HepG2 (cell line): ENCODE results near the gene SPON2.

Experiments used
- FOXP1 ChIP-seq, 2 experiments: fragments of 450-650 bp in 1 of 2; IDR thresholded peaks; 2 replicates each; pipeline ENCODE4 v1.6.1; 2017 to 2018; ENCODE audit warnings: antibody characterized with exemption in 1 of 2
- MAFK ChIP-seq, 2 experiments: IDR thresholded peaks in 1 of 2; conservative IDR thresholded peaks in 1 of 2; 2 replicates each; pipeline ENCODE4 v1.6.1; 2011; ENCODE audit warnings: improper control_type of control experiment in 2 of 2, low read length in 2 of 2
- NFKBIZ ChIP-seq: IDR thresholded peaks from 2 replicates; pipeline ENCODE4 v1.6.1; 2018; ENCODE audit warnings: missing genetic modification reagents, missing compliant biosample characterization
- POLR2A ChIP-seq, 2 experiments: IDR thresholded peaks; 2 replicates each; pipeline ENCODE4 v1.6.1; 2011; ENCODE audit warnings: low read depth in 2 of 2, low read length in 2 of 2, mild to moderate bottlenecking in 1 of 2, moderate library complexity in 1 of 2; ENCODE audit not compliant: insufficient read depth in 1 of 2
- STAG1 ChIP-seq: sonication (generic); formaldehyde crosslinking; IDR thresholded peaks from 2 replicates; pipeline ENCODE4 v1.4.0; 2020; ENCODE audit warnings: missing genetic modification reagents
- TOE1 ChIP-seq: sonication (generic); formaldehyde crosslinking; IDR thresholded peaks from 2 replicates; pipeline ENCODE4 v1.4.0; 2020; ENCODE audit warnings: mild to moderate bottlenecking, missing genetic modification reagents
- ZBTB7A ChIP-seq: sonication (generic); formaldehyde crosslinking; IDR thresholded peaks from 2 replicates; pipeline ENCODE4 v1.8.0; 2022; ENCODE audit warnings: mild to moderate bottlenecking, missing genetic modification reagents
- ZFP36 ChIP-seq: fragments of 150-350 bp; IDR thresholded peaks from 2 replicates; pipeline ENCODE4 v1.6.1; 2018; ENCODE audit warnings: borderline replicate concordance, low read length, low read depth; ENCODE audit not compliant: partially characterized antibody
- ZNF564 ChIP-seq: sonication (generic); formaldehyde crosslinking; IDR thresholded peaks from 2 replicates; pipeline ENCODE4 v1.8.1; 2023; ENCODE audit warnings: mild to moderate bottlenecking, missing genetic modification reagents
- TF ChIP-seq, protein P1 (sequence below), 2 experiments: IDR thresholded peaks; 2 replicates each; pipeline ENCODE4 v1.6.1; 2011 to 2012; ENCODE audit warnings: low read length in 2 of 2, borderline replicate concordance in 1 of 2, low read depth in 1 of 2, mild to moderate bottlenecking in 1 of 2, moderate library complexity in 1 of 2
- TF ChIP-seq, protein P2 (sequence below): sonication (generic); formaldehyde crosslinking; IDR thresholded peaks from 2 replicates; pipeline ENCODE4 v1.4.0; 2020; ENCODE audit warnings: missing genetic modification reagents

DNA sequence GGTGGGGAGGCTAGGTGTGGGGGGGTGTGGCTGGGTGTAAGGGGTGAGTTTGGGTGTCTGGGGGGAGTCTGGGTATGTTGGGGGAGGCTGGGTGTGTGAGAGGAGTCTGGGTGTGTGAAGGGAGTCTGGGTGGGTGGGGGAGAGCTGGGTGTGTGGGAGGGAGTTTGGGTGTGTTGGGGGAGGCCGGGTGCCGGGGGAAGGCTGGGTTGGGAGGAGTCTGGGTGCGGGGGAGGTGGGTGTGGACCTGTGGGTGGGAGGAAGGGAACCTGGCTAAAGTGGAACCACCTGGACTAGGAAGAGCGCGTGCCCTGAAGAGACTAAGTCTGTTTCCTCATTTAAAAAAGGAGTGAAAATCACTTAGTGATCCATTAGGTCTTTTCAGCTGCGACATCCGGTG, 18.3 kb downstream of the SPON2 start:
- TF ChIP-seq ZBTB7A (CRISPR knock-in tag) (no peak), FOXP1 (IDR thresholded peaks at IDR 0.05) (no peak), FOXP1 (CRISPR knock-in tag; IDR thresholded peaks at IDR 0.05) (no peak), NFKBIZ (no peak), ZNF564 (no peak), STAG1 (CRISPR knock-in tag) (no peak), MAFK (conservative IDR thresholded peaks at IDR 0.05 in 1 of 2, IDR thresholded peaks at IDR 0.05 in 1 of 2; ENCODE audit: low read length in 2 of 2) (no peak), POLR2A (IDR thresholded peaks at IDR 0.05; ENCODE audit: insufficient read depth in 1 of 2, low read depth in 2 of 2, low read length in 2 of 2) (no peak), TOE1 (no peak), ZFP36 (no peak)
- TF ChIP-seq, protein P1, sequence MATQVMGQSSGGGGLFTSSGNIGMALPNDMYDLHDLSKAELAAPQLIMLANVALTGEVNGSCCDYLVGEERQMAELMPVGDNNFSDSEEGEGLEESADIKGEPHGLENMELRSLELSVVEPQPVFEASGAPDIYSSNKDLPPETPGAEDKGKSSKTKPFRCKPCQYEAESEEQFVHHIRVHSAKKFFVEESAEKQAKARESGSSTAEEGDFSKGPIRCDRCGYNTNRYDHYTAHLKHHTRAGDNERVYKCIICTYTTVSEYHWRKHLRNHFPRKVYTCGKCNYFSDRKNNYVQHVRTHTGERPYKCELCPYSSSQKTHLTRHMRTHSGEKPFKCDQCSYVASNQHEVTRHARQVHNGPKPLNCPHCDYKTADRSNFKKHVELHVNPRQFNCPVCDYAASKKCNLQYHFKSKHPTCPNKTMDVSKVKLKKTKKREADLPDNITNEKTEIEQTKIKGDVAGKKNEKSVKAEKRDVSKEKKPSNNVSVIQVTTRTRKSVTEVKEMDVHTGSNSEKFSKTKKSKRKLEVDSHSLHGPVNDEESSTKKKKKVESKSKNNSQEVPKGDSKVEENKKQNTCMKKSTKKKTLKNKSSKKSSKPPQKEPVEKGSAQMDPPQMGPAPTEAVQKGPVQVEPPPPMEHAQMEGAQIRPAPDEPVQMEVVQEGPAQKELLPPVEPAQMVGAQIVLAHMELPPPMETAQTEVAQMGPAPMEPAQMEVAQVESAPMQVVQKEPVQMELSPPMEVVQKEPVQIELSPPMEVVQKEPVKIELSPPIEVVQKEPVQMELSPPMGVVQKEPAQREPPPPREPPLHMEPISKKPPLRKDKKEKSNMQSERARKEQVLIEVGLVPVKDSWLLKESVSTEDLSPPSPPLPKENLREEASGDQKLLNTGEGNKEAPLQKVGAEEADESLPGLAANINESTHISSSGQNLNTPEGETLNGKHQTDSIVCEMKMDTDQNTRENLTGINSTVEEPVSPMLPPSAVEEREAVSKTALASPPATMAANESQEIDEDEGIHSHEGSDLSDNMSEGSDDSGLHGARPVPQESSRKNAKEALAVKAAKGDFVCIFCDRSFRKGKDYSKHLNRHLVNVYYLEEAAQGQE (IDR thresholded peaks at IDR 0.05; ENCODE audit: borderline replicate concordance in 1 of 2, low read depth in 1 of 2, low read length in 2 of 2): no peak
- TF ChIP-seq, protein P2, sequence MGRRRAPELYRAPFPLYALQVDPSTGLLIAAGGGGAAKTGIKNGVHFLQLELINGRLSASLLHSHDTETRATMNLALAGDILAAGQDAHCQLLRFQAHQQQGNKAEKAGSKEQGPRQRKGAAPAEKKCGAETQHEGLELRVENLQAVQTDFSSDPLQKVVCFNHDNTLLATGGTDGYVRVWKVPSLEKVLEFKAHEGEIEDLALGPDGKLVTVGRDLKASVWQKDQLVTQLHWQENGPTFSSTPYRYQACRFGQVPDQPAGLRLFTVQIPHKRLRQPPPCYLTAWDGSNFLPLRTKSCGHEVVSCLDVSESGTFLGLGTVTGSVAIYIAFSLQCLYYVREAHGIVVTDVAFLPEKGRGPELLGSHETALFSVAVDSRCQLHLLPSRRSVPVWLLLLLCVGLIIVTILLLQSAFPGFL (CRISPR knock-in tag): no peak
